ENCODE results near the gene DKK3.

Gene DKK3

GRCh38 chr11:11980841-11981308, 27.6 kb downstream of the DKK3 start:
- no peak overlapping the region for H3K27ac ChIP-seq
- no peaks in the 10 kb centered on the region for H3K27me3 ChIP-seq (ENCODE audit: insufficient read depth, low read depth)
- TF ChIP-seq CTCF (conservative IDR thresholded peaks at IDR 0.05; ENCODE audit: low read depth, low read length), result no peak
- H4K20me1 ChIP-seq (ENCODE audit: insufficient read depth), result no peaks in the 10 kb centered on the region
- H3K36me3 ChIP-seq (ENCODE audit: insufficient read depth), result no peaks in the 10 kb centered on the region
- no peak overlapping the region for H3K4me3 ChIP-seq (IDR thresholded peaks at IDR 0.05; ENCODE audit: insufficient read depth, low read depth, low read length)
- H3K4me2 ChIP-seq, result no peak overlapping the region
- H3K9ac ChIP-seq, result no peak overlapping the region
- H2AFZ ChIP-seq (ENCODE audit: low read depth), result no peak overlapping the region
- H3K4me1 ChIP-seq (ENCODE audit: low read depth, poor library complexity, severe bottlenecking), result no peaks in the 10 kb centered on the region
- no peaks in the 10 kb centered on the region for H3K79me2 ChIP-seq (ENCODE audit: insufficient read depth, low read depth)

GRCh38 chr11:11980200-11980599, 28.2 kb downstream of the DKK3 start:
- no peaks in the 10 kb centered on the region for H3K27me3 ChIP-seq (ENCODE audit: insufficient read depth, low read depth)
- H3K4me3 ChIP-seq (IDR thresholded peaks at IDR 0.05; ENCODE audit: insufficient read depth, low read depth, low read length), result no peak overlapping the region
- H3K9ac ChIP-seq, result no peak overlapping the region
- no peaks in the 10 kb centered on the region for H3K79me2 ChIP-seq (ENCODE audit: insufficient read depth, low read depth)
- H3K36me3 ChIP-seq (ENCODE audit: insufficient read depth), result no peaks in the 10 kb centered on the region
- no peaks in the 10 kb centered on the region for H4K20me1 ChIP-seq (ENCODE audit: insufficient read depth)
- no peak for TF ChIP-seq CTCF (conservative IDR thresholded peaks at IDR 0.05; ENCODE audit: low read depth, low read length)
- no peak overlapping the region for H3K4me2 ChIP-seq
- no peak overlapping the region for H2AFZ ChIP-seq (ENCODE audit: low read depth)
- H3K27ac ChIP-seq, result no peak overlapping the region
- H3K4me1 ChIP-seq (ENCODE audit: low read depth, poor library complexity, severe bottlenecking), result no peaks in the 10 kb centered on the region

- Histone ChIP-seq H4K20me1 (ENCODE audit: insufficient read depth) (no peaks in the 10 kb centered on the region), H3K4me2 (no peak overlapping the region), H3K27me3 (ENCODE audit: insufficient read depth, low read depth) (no peaks in the 10 kb centered on the region), H2AFZ (ENCODE audit: low read depth) (no peak overlapping the region), H3K79me2 (ENCODE audit: insufficient read depth, low read depth) (no peaks in the 10 kb centered on the region), H3K4me1 (ENCODE audit: low read depth, poor library complexity, severe bottlenecking) (no peaks in the 10 kb centered on the region), H3K9ac (no peak overlapping the region), H3K27ac (no peak overlapping the region), H3K36me3 (ENCODE audit: insufficient read depth) (no peaks in the 10 kb centered on the region), H3K4me3 (IDR thresholded peaks at IDR 0.05; ENCODE audit: insufficient read depth, low read depth, low read length) (no peak overlapping the region)
- no peak for TF ChIP-seq CTCF (conservative IDR thresholded peaks at IDR 0.05; ENCODE audit: low read depth, low read length)
Observed at GRCh38 chr11:11979488-11980117, 28.8 kb downstream of the DKK3 start.

GRCh38 chr11:11978792-11979487, 29.5 kb downstream of the DKK3 start:
- H4K20me1 ChIP-seq (ENCODE audit: insufficient read depth), result no peaks in the 10 kb centered on the region
- no peaks in the 10 kb centered on the region for H3K36me3 ChIP-seq (ENCODE audit: insufficient read depth)
- H3K4me1 ChIP-seq (ENCODE audit: low read depth, poor library complexity, severe bottlenecking), result no peaks in the 10 kb centered on the region
- no peak overlapping the region for H3K4me2 ChIP-seq
- H3K79me2 ChIP-seq (ENCODE audit: insufficient read depth, low read depth), result no peaks in the 10 kb centered on the region
- H2AFZ ChIP-seq (ENCODE audit: low read depth), result no peak overlapping the region
- H3K4me3 ChIP-seq (IDR thresholded peaks at IDR 0.05; ENCODE audit: insufficient read depth, low read depth, low read length), result no peak overlapping the region
- H3K27me3 ChIP-seq (ENCODE audit: insufficient read depth, low read depth), result no peaks in the 10 kb centered on the region
- H3K27ac ChIP-seq, result no peak overlapping the region
- no peak for TF ChIP-seq CTCF (conservative IDR thresholded peaks at IDR 0.05; ENCODE audit: low read depth, low read length)
- H3K9ac ChIP-seq, result no peak overlapping the region
